Caco-2 (cell line): Measurements from ENCODE around the gene RNF144B. TPM values are rescaled to one million over a fixed set of nuclear protein-coding genes. Genes with fewer than 3 reads are reported as not detected.

Source experiments
- BruUV-seq: library from RNA; stranded (reverse); fragments of 400-500 nt; replicated peaks from 2 replicates; lab custom pipeline; 2021; lab: Mats Ljungman, UMichigan
- CTCF ChIA-PET: fragments of 300-600 bp; sonication (Branson Sonifier 250); formaldehyde crosslinking; loops from one replicate; lab custom pipeline; 2022; ENCODE audit warnings: antibody characterized with exemption; lab: Charles Lee
- POLR2A ChIA-PET: fragments of 300-600 bp; sonication (Branson Sonifier 250); formaldehyde crosslinking; loops from one replicate; lab custom pipeline; 2022; ENCODE audit warnings: antibody characterized with exemption; lab: Charles Lee
- DNase-seq, 2 experiments: peaks; one replicate each; pipeline versions ENCODE4 v3.0.0 to v3.0.0-alpha.2; 2020 to 2022
- H3K27me3 ChIP-seq: replicated peaks from 2 replicates; pipeline ENCODE4 v1.6.0; 2011; ENCODE audit warnings: low read length; ENCODE audit not compliant: control insufficient read depth, insufficient read depth
- H3K36me3 ChIP-seq: 2 replicates; pipeline ENCODE4 v1.5.1; 2011; ENCODE audit warnings: low read length; ENCODE audit not compliant: control insufficient read depth, insufficient read depth
- H3K4me1 ChIP-seq: fragments of 250-450 bp; sonication (Bioruptor Pico); 2 replicates; pipeline ENCODE4 v1.5.1; 2020; ENCODE audit warnings: mild to moderate bottlenecking
- H3K4me3 ChIP-seq: 2 replicates; pipeline ENCODE4 v1.5.1; 2011; ENCODE audit warnings: low read depth, mild to moderate bottlenecking, control low read depth, low read length
- H3K9me3 ChIP-seq: fragments of 250-450 bp; sonication (Bioruptor Pico); 2 replicates; pipeline ENCODE4 v1.5.1; 2020; ENCODE audit warnings: mild to moderate bottlenecking, moderate library complexity
- H3K27ac Mint-ChIP-seq: one replicate; pipeline ENCODE4 v1.8.0; 2022; ENCODE audit warnings: mixed read lengths; ENCODE audit not compliant: unreplicated experiment
- H3K27me3 Mint-ChIP-seq: one replicate; pipeline ENCODE4 v1.8.0; 2022; ENCODE audit warnings: mixed read lengths; ENCODE audit not compliant: insufficient read depth, unreplicated experiment
- H3K36me3 Mint-ChIP-seq: one replicate; pipeline ENCODE4 v1.8.0; 2022; ENCODE audit warnings: mild to moderate bottlenecking, mixed read lengths; ENCODE audit not compliant: insufficient read depth, unreplicated experiment
- H3K4me1 Mint-ChIP-seq: one replicate; pipeline ENCODE4 v1.8.0; 2022; ENCODE audit warnings: low read depth, mixed read lengths; ENCODE audit not compliant: unreplicated experiment
- H3K4me3 Mint-ChIP-seq: one replicate; pipeline ENCODE4 v1.8.0; 2022; ENCODE audit warnings: mild to moderate bottlenecking, moderate library complexity, mixed read lengths; ENCODE audit not compliant: unreplicated experiment
- H3K9me3 Mint-ChIP-seq: one replicate; pipeline ENCODE4 v1.8.0; 2022; ENCODE audit warnings: mixed read lengths; ENCODE audit not compliant: unreplicated experiment
- CTCF ChIP-seq, 2 experiments: fragments of 200-600 bp in 1 of 2; IDR thresholded peaks; 1 replicate in 1 of 2; 2 replicates in 1 of 2; pipeline versions ENCODE4 v1.5.1 to v1.8.0; 2011 to 2022; ENCODE audit warnings: antibody characterized with exemption in 1 of 2, control low read depth in 1 of 2, inconsistent platforms in 1 of 2, low read depth in 1 of 2, low read length in 1 of 2, mild to moderate bottlenecking in 1 of 2, moderate library complexity in 1 of 2; ENCODE audit not compliant: insufficient read depth in 1 of 2, severe bottlenecking in 1 of 2, unreplicated experiment in 1 of 2
- intact Hi-C: fragments of 100-400 bp; cut with micrococcal nuclease; formaldehyde crosslinking; loops from one replicate; pipeline ENCODE4 v1.10.0; 2022; ENCODE audit not compliant: unreplicated experiment
- total RNA-seq: library from RNA; stranded (reverse); gene quantifications from 2 replicates; pipeline ENCODE4 v1.2.3, GENCODE V29; 2022

Gene RNF144B
- total RNA-seq, 1 experiment from 2014 or later, result 0.39 TPM

- ChIA-PET POLR2A (no interaction called here), CTCF (no interaction called here)
- H3K9me3 ChIP-seq, result no peaks in the 10 kb centered on the region
- H3K4me3 ChIP-seq, result no peak overlapping the region
- H3K36me3 ChIP-seq, result no peaks in the 10 kb centered on the region
- Mint-ChIP-seq H3K4me3 (no peak overlapping the region), H3K27me3 (peaks cover 9% of the 10 kb centered on the region), H3K9me3 (no peaks in the 10 kb centered on the region), H3K4me1 (no peaks in the 10 kb centered on the region), H3K27ac (no peak overlapping the region), H3K36me3 (no peaks in the 10 kb centered on the region)
- no peaks in the 10 kb centered on the region for H3K27me3 ChIP-seq
- no peaks in the 10 kb centered on the region for H3K4me1 ChIP-seq
- no peak for DNase-seq
- intact Hi-C loops, result no loop called here
- TF ChIP-seq CTCF (IDR thresholded peaks at IDR 0.05; ENCODE audit: insufficient read depth in 1 of 2, low read depth in 1 of 2, low read length in 1 of 2, severe bottlenecking in 1 of 2, unreplicated experiment in 1 of 2), result no peak
- no TSS peak for BruUV-seq
Measured at GRCh38 chr6:18485660-18486435, 98.7 kb downstream of the RNF144B start.

GRCh38 chr6:18488004-18488403 is 100.9 kb downstream of the RNF144B start:
- H3K4me1 Mint-ChIP-seq, result no peaks in the 10 kb centered on the region
- no peaks in the 10 kb centered on the region for H3K9me3 Mint-ChIP-seq

More at GRCh38 chr6:18488004-18488403, 100.9 kb downstream of the RNF144B start:
- Mint-ChIP-seq H3K4me3 (no peak overlapping the region), H3K27ac (no peak overlapping the region), H3K27me3 (no peaks in the 10 kb centered on the region), H3K36me3 (no peaks in the 10 kb centered on the region)
- H3K36me3 ChIP-seq, result no peaks in the 10 kb centered on the region
- intact Hi-C loops, result no loop called here
- no peak for TF ChIP-seq CTCF (IDR thresholded peaks at IDR 0.05; ENCODE audit: insufficient read depth in 1 of 2, low read depth in 1 of 2, low read length in 1 of 2, severe bottlenecking in 1 of 2, unreplicated experiment in 1 of 2)
- POLR2A ChIA-PET, result no interaction called here
- no peak for DNase-seq
- CTCF ChIA-PET, result no interaction called here
- no peaks in the 10 kb centered on the region for H3K4me1 ChIP-seq
- H3K27me3 ChIP-seq, result no peaks in the 10 kb centered on the region
- H3K4me3 ChIP-seq, result no peak overlapping the region
- no peaks in the 10 kb centered on the region for H3K9me3 ChIP-seq
- no TSS peak for BruUV-seq
